ENCODE data around the gene MBNL3.

- TF ChIP-seq GATA2 (CRISPR knock-in tag; IDR thresholded peaks at IDR 0.05) (no peak), FOXJ3 (CRISPR knock-in tag; IDR thresholded peaks at IDR 0.05) (no peak), GABPA (IDR thresholded peaks at IDR 0.05; ENCODE audit: low read depth) (no peak), CTCF (IDR thresholded peaks at IDR 0.05) (no peak), POLR2AphosphoS5 (IDR thresholded peaks at IDR 0.05; ENCODE audit: low read depth, low read length) (no peak), MEF2A (IDR thresholded peaks at IDR 0.05; ENCODE audit: borderline replicate concordance, low read depth) (no peak), USF2 (IDR thresholded peaks at IDR 0.05; ENCODE audit: borderline replicate concordance, low read depth, low read length) (no peak), REST (IDR thresholded peaks at IDR 0.05; ENCODE audit: low read depth, low read length) (no peak), NFIC (IDR thresholded peaks at IDR 0.05; ENCODE audit: borderline replicate concordance) (no peak), TAF1 (IDR thresholded peaks at IDR 0.05; ENCODE audit: borderline replicate concordance, low read depth, low read length) (no peak), TCF12 (IDR thresholded peaks at IDR 0.05) (no peak), RFX5 (IDR thresholded peaks at IDR 0.05; ENCODE audit: low read length) (no peak), TEAD4 (IDR thresholded peaks at IDR 0.05; ENCODE audit: borderline replicate concordance, insufficient read depth) (no peak)
Observed at GRCh38 chrX:132470831-132471230, 18.0 kb downstream of the MBNL3 start.
